Stimulated activated CD4-positive, alpha-beta T cell treated with anti-CD3 and anti-CD28 coated beads, Interleukin-12 subunit alpha, Interleukin-12 subunit beta, amount 100 ng/mL, for 24 hours (primary cell): ENCODE results near the gene APBB2.
"Not testable (repeated sequence)": the region's sequence is repeated elsewhere in the genome, so short reads cannot be mapped to it uniquely, and the experiment has no call there.

ENCODE experiments used
- DNase-seq, 2 experiments: peaks; one replicate each; pipeline ENCODE4 v3.0.0-alpha.2; 2020; ENCODE audit warnings: low read depth in 2 of 2

APBB2 gene

GRCh38 chr4:41061482-41062185 lies 152.7 kb downstream of the APBB2 start:
- DNase-seq, result no peak

- no peak for DNase-seq
Observed at GRCh38 chr4:41060352-41061334, 153.7 kb downstream of the APBB2 start.

GRCh38 chr4:41059411-41059810 lies 154.9 kb downstream of the APBB2 start:
- not testable (repeated sequence) for DNase-seq

DNA sequence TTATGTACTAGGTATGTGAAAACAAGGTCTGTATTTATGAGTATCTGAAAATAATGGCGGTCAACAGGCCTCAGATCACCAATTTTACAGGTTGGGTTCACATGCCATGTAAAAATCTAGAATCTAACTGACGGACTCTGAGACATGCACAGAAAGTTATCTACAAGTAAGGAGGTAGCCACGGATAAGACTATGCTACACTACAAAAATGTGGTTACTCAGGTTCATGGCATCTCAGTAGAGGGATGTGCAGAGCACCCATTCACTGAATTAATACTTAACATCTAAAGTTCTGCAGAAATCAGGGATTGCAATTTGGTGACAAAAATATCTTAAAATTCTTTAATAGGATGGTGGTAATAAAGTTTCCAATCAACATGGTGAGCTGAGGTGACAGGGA lies 155.9 kb downstream of the APBB2 start:
- no peak for DNase-seq

DNA sequence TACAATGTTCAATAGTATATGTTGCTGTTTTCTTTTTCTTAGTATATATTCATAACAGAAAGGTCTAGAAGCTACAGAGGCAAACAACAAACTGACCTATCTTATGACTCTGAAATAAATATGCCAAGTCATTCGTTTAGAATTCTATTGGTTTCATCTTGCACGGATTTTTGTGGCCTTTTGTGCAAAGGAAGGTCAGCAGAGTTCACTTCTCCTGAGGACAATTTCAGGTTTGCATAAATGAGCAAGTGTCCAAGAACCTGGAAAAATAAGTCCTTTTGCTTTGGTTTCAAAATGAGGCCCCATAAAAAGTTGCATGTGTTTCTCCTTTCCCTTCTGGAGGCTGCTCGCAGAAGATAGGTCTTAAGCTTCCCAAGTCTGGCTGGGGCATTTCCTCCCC lies 156.9 kb downstream of the APBB2 start:
- DNase-seq, result no peak

DNA sequence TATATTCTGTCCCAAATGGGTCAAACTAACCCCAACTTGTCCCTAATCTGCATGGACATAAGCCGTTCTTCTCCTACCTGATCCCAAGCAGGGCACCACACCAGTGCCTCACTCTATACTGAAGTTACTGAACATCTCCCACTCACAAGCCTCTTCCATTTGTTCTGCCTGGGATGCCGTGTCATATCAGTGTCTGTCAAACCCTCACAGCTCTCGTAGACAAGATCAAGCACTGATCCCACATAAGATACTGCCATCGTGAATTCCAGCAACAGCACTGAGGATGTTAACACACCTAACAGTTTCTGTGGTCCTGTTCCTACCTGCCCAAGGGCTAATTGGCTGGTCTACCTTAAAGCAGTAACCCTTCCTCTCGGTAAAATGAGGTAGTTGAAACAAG lies 162.1 kb downstream of the APBB2 start:
- DNase-seq, result no peak

DNA sequence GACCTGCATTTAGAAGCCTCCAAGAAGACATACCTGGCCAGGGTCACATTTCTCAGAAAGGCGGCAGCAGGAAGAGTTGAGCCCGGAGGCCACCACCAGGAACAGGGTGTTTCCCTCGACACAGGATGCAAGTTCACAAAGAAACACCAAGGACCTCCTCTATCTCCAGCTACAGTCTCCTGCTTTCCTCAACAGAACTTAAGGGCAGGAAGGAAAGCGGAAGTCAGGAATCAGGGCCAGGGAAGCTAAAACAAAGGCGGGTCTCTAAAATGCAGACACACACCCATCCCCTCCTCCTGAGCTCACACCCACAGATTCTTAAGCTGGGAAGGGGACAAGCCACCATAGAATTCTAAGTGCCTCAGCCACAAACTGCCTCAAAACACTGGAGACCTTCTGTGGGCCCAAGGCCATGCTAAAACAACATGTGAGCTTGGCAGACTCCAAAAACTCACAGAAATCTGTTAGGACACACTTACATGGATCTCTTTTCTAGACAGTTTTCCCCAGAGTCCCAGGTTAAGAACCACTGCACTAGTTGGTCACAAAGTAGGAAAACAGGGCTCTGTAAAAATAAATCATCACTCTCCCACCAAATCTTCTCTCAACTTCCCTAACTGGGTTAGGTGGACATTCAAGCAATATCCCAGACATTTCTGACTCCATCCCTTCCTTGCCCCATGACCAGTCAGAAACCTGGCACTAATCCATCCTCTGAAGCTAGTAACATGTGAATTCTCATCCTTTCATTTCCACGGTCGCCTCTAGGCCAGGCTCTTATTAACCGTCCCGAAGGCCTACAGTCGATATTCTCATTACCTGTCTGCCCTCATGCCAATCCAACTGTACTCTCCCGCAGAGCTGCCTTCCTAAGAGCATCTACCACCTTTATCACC lies 163.2 kb downstream of the APBB2 start:
- no peak for DNase-seq

DNA sequence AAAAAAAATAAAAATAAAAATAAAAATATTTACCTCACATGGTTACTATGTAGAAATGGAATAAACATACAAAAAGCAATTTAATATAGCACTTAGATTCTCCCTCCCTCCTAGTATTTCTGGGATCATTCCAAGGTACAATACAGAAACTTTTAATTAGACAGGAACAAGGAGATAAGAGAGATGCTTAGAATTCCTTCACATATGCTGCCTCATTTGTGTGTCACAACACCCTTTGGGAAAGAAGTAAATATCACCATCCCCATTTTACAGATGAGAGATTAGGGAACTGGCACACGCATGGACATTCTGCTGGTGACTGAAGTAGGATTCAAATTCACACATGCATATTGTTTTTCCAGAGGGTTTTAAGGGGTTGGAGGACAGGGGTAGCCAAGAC lies 164.2 kb downstream of the APBB2 start:
- DNase-seq, result no peak

GRCh38 chr4:41049176-41049575 lies 165.2 kb downstream of the APBB2 start:
- not testable (repeated sequence) for DNase-seq

DNA sequence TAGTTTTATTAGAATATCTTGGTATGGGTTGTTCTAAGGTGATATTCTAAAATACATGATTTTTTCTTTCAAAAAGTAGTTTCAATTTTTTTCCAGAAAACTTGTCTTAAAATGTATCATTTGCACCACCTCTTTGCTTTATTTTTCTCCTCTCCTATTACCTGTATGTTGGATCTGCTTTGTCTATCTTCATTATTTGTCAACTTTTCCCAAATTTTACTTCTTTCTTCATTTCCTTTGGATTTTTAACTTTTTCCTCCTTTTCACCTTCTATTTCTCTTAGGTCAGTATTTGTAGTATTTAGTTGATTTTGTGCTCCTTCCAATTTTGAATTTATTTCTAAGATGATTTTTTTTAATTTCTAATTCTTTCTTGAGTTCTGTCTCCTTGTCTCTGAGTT lies 169.6 kb downstream of the APBB2 start:
- no peak for DNase-seq

GRCh38 chr4:41044165-41044564 lies 170.2 kb downstream of the APBB2 start:
- DNase-seq, result no peak

DNA sequence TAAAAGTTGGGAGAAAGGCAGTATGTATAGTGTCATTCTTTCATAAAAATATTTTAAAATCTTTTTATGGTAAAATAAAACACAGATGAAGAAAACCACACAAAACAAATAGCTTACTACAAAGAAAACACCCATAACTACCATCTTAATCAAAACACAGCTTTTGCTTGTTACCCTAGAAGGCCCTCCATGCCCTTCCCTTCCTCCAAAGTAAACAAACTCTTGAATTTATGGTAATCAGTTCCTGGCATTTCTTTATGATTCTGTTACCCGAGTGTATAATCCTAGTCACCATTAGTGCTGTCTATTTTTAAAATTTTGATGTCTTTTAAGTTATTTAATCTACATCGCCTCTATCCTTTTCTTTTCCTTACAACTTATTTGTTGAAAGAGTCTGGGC lies 170.9 kb downstream of the APBB2 start:
- no peak for DNase-seq

GRCh38 chr4:41041551-41041950 lies 172.8 kb downstream of the APBB2 start:
- no peak for DNase-seq

DNA sequence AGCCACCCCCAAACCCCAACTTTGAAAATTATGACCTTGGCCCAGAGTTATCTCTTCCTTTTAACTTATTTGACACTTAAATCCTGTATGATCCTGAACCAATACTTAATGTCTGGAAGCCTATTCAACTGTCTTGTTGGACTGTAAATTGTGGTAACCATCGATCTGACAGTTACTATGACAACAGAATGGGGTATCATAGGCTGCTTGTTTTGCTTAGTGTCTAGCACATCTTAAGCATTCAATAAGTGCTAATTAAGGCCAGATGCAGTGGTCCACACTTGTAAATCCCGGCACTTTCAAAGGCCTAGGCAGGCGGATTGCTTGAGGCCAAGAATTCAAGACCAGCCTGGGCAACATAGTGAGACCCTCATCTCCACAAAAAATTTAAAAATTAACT lies 175.0 kb downstream of the APBB2 start:
- DNase-seq, result no peak

- no peak for DNase-seq
Observed at GRCh38 chr4:41038304-41038703, 176.0 kb downstream of the APBB2 start.

DNA sequence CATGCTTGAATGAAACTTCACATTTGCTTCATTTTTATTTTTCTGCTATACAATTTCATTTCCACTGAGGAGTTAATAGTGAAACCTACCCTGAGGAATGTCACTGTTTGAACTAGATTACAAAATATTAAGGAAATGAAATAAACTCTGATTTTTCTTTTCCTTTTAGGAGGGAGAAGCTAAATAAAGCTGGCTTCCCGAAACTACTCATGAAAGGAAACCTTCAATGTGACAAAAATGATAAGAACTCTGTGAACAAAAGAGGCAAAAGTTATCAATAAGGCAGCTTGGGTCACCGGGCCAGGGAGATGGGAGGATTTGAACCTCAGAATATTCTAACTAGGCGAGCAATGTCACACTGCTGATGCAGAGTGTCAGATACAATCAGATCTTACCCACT lies 185.2 kb downstream of the APBB2 start:
- DNase-seq, result no peak

DNA sequence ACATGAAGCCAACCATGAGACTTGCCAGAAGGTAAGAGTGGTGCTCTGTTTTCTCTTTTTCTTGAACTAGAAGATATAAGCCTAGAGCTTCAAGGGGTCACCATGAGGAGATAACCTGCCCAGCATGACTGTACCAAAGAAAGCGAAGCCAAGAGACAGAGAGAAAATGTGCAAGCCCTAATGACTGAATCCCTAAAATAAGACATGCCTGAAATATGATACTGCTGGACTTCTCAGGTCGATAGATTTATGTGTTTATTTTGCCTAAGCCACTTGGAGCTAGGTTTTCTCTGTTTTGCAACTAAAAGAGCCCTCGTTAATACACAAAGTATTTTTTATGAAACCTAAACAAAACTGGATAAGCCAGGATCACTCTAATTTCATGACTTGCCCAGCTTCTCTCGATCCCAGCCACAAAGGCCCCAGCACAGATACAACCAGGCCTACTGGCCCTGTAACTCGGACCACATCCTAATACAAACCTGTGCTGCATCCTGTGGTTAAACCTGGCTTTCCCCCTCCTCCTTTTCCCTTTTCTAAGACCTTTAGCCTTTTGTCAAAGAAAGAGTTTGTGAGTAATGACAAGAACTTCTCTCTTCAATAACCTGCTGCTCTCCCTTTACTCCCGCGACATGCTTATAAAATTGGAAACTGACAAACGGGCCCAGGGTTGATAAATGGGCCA lies 185.8 kb downstream of the APBB2 start:
- no peak for DNase-seq

- no peak for DNase-seq
Observed at GRCh38 chr4:41026971-41027370, 187.4 kb downstream of the APBB2 start.

- DNase-seq, result no peak
Observed at GRCh38 chr4:41025824-41026223, 188.5 kb downstream of the APBB2 start.

DNA sequence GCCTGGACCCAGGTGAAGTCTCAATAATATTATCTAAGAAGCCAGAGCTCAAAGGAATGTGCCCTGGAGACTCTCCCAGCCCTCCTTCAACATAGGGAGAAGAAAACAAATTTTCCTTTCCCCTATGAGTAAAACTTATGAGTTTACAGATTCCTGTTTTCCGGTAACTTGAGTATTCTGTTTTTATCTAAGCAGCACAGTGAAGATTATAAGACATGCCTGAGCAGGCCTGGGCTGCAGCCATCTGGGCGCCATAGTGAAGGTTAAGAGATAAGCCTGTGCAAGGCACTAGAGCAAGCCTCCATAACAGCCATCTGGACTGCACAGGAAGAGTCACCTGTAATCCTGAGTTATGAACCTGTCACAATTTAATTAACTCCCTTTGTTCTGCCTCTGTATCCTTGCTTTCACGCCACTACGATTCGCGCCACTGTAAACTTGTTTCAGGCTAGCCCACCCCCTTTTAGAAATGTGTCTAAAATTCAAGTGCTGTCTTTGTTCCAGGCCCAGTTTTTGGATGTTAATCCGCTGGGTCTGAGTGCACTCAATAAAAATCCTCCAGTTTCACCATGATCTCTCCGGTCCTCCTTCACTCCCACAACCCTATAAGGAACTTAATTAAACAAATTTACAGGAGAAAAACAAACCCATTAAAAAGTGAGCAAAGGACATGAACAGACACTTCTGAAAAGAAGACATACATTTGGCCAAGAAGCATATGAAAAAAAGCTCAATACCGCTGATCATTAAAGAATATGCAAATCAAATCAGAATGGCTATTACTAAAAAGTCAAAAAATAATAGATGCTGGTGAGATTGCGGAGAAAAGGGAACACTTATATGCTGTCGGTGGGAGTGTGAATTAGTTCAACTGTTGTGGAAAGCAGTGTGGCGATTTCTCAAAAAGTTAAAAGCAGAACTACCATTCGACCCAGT lies 189.5 kb downstream of the APBB2 start:
- no peak for DNase-seq
